Fibroblast of pulmonary artery (primary cell): ENCODE measurements around the gene MUC12.

ENCODE experiments used
- DNase-seq: peaks from one replicate; pipeline ENCODE4 v3.0.0-alpha.2; 2010; ENCODE audit warnings: low read depth
- H3K4me3 ChIP-seq: replicated peaks from 2 replicates; pipeline ENCODE4 v1.5.1; 2011; ENCODE audit warnings: low read depth, mild to moderate bottlenecking, control low read depth, low read length, moderate library complexity
- TF ChIP-seq, protein P1 (sequence below): IDR thresholded peaks from 2 replicates; pipeline ENCODE4 v1.5.1; 2011; ENCODE audit warnings: mild to moderate bottlenecking, control low read depth, low read length, inconsistent platforms; ENCODE audit errors: missing control alignments

Gene MUC12

DNA sequence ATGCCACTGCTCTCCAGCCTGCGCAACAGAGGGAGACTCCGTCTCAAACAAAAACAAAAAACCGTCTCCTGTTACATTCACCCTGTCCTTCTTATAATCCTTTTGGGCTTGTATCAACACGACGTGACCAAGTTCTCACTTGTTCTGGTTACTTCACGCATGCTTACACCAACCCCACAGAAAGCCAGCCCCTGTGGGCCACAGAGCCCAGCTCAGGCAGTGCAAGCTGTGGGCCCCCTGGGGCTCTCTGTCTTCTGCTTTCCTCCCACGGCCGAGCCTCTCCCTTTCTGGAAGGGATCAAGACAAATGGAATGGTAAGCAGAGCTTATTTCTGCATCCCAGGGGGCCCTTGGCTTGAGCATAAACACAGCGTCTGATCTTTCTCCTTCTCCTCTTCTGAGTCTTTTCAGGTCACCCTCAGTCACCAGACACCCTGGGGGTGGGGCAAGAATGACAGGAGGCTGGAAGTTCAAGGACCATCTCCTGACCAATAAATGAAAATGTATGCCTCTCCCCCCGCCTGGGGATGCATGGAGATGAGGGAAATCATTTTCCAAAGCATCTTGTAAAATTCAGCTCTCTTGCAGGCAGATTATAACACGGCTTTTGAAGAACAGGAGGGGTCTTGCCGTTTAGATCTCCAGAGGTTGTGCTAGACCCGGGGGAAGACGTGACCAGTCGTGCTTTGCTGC, 96.9 kb downstream of the MUC12 start:
- no peak overlapping the region for H3K4me3 ChIP-seq
- TF ChIP-seq, protein P1, sequence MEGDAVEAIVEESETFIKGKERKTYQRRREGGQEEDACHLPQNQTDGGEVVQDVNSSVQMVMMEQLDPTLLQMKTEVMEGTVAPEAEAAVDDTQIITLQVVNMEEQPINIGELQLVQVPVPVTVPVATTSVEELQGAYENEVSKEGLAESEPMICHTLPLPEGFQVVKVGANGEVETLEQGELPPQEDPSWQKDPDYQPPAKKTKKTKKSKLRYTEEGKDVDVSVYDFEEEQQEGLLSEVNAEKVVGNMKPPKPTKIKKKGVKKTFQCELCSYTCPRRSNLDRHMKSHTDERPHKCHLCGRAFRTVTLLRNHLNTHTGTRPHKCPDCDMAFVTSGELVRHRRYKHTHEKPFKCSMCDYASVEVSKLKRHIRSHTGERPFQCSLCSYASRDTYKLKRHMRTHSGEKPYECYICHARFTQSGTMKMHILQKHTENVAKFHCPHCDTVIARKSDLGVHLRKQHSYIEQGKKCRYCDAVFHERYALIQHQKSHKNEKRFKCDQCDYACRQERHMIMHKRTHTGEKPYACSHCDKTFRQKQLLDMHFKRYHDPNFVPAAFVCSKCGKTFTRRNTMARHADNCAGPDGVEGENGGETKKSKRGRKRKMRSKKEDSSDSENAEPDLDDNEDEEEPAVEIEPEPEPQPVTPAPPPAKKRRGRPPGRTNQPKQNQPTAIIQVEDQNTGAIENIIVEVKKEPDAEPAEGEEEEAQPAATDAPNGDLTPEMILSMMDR: no peak
- no peak for DNase-seq

DNA sequence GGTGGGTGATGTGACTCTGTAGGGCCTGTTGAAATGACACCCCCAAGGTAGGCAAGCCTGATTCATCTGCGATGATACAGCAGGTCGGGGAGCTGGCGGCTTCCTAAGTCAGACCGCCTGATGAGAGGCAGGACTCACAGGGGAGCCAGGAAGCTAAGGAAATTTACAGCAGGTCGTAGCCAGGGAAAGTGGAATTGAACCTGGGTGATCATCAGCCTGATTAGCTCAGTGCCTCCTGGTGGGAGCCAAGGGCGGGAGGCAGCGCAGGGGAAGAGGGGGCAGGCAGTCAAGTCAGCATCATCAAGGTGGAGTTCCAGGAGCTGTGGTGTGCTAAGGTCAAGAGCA, 97.4 kb downstream of the MUC12 start:
- no peak overlapping the region for H3K4me3 ChIP-seq
- DNase-seq: no peak
- TF ChIP-seq, protein P1: no peak

DNA sequence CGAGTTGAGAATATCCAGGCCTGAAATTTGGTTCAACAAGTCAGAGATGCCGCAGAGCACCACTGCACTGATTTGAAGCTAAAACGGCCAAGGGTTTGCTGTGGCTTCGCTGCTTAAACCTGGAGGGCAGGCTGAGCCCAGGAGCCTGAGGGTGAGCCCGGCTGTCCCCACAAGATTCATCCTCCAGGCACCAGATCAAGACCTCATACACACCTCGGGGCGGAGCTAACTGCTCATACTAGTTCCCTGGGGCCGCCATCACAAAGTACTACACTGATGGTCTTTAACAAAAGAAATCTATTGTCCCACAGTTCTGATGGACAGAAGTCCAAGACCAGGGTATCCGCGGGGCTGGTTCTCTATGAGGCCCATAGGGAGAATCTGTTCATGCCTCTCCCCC, 99.0 kb downstream of the MUC12 start:
- TF ChIP-seq, protein P1: no peak

More for the DNA sequence above, 99.0 kb downstream of the MUC12 start:
- DNase-seq: no peak
- H3K4me3 ChIP-seq: no peak overlapping the region
